Hepatocyte (in vitro differentiated cells): ENCODE data around the gene ACE. TPM values are rescaled to one million over a fixed set of nuclear protein-coding genes. Genes with fewer than 3 reads are reported as not detected.

ENCODE experiments used
- DNase-seq: peaks from one replicate; pipeline ENCODE4 v3.0.0-alpha.2; 2016; ENCODE audit warnings: low spot score
- H2AFZ ChIP-seq: fragments of 200-600 bp; sonication (generic); 2 replicates; pipeline ENCODE4 v1.6.0; 2016; ENCODE audit warnings: antibody characterized with exemption, mild to moderate bottlenecking
- H3K27ac ChIP-seq: fragments of 200-600 bp; sonication (generic); 2 replicates; pipeline ENCODE4 v1.5.1; 2016; ENCODE audit warnings: mild to moderate bottlenecking
- H3K27me3 ChIP-seq: fragments of 200-600 bp; sonication (generic); 2 replicates; pipeline ENCODE4 v1.6.1; 2016
- H3K36me3 ChIP-seq: fragments of 200-600 bp; sonication (generic); replicated peaks from 2 replicates; pipeline ENCODE4 v1.5.1; 2016; ENCODE audit warnings: low read depth; ENCODE audit not compliant: insufficient read depth
- H3K4me1 ChIP-seq: fragments of 200-600 bp; sonication (generic); 2 replicates; pipeline ENCODE4 v1.5.1; 2016; ENCODE audit warnings: mild to moderate bottlenecking, moderate library complexity; ENCODE audit not compliant: insufficient read depth
- H3K4me2 ChIP-seq: fragments of 200-600 bp; sonication (generic); 2 replicates; pipeline ENCODE4 v1.6.0; 2016
- H3K4me3 ChIP-seq: fragments of 200-600 bp; sonication (generic); 2 replicates; pipeline ENCODE4 v1.5.1; 2016; ENCODE audit warnings: mild to moderate bottlenecking
- H3K79me2 ChIP-seq: fragments of 200-600 bp; sonication (generic); 2 replicates; pipeline ENCODE4 v1.6.0; 2017; ENCODE audit warnings: mild to moderate bottlenecking
- H3K9me2 ChIP-seq: fragments of 200-600 bp; sonication (generic); replicated peaks from 2 replicates; pipeline ENCODE4 v1.6.0; 2017; ENCODE audit warnings: mild to moderate bottlenecking; ENCODE audit not compliant: insufficient read depth
- H3K9me3 ChIP-seq: fragments of 200-600 bp; sonication (generic); 2 replicates; pipeline ENCODE4 v1.5.1; 2016; ENCODE audit warnings: low read depth, mild to moderate bottlenecking
- H4K20me1 ChIP-seq: fragments of 200-600 bp; sonication (generic); 2 replicates; pipeline ENCODE4 v1.6.0; 2016; ENCODE audit warnings: mild to moderate bottlenecking; ENCODE audit not compliant: insufficient read depth, poor library complexity, severe bottlenecking
- EZH2 ChIP-seq: fragments of 200-600 bp; sonication (generic); IDR thresholded peaks from 2 replicates; pipeline ENCODE4 v1.6.1; 2016; ENCODE audit warnings: antibody characterized with exemption, mild to moderate bottlenecking, borderline replicate concordance
- EZH2phosphoT487 ChIP-seq: fragments of 200-600 bp; sonication (generic); IDR thresholded peaks from one replicate; pipeline ENCODE4 v1.6.1; 2018; ENCODE audit warnings: antibody characterized with exemption, mild to moderate bottlenecking, low read depth, moderate library complexity; ENCODE audit not compliant: unreplicated experiment, severe bottlenecking
- WGBS: methylation state at CpG from one replicate; pipeline ENCODE4 v1.1.6; 2016; ENCODE audit warnings: low lambda C conversion rate; ENCODE audit errors: missing lambda C conversion rate; 5-methylcytosine and 5-hydroxymethylcytosine counted together
- polyA plus RNA-seq: library from polyadenylated mRNA; unstranded; fragments of >200 nt; fragmentation: Nextera tagmentation; extraction: Ambion mirVana; gene quantifications from 2 replicates; pipeline ENCODE4 v1.2.1, GENCODE V29; 2016
- total RNA-seq: library from RNA; depleted of rRNA; stranded (reverse); fragments of >200 nt; gene quantifications from 2 replicates; pipeline ENCODE4 v1.2.3, GENCODE V29; 2014
- TF ChIP-seq, protein P1 (sequence below): fragments of 200-600 bp; sonication (generic); IDR thresholded peaks from 2 replicates; pipeline ENCODE4 v1.5.1; 2016; ENCODE audit warnings: antibody characterized with exemption, mild to moderate bottlenecking; ENCODE audit not compliant: poor library complexity

ACE gene
- total and polyA plus RNA-seq, 2 experiments from 2014 or later: 7.2 to 8.0 TPM

DNA sequence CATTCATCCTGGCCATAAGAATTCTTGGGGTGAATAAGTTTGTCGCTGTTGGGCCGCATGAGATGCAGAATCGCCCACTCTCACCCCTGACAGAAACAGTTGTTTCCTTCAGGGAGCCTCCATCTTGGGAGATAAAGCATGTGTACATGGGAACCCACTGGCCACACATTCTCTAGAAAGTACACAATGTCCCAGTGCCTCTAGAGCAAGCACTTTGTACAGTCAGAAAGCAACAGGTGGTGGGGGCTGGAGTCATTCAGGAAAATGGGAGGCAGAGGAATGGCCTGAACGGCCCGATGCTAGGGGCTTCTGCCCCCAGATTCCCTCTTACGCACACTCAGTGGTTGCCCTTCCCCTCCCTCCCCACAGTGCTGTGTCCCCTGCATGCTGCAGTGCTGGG is 16.1 kb downstream of the ACE start:
- no peak for DNase-seq
- TF ChIP-seq, protein P1, sequence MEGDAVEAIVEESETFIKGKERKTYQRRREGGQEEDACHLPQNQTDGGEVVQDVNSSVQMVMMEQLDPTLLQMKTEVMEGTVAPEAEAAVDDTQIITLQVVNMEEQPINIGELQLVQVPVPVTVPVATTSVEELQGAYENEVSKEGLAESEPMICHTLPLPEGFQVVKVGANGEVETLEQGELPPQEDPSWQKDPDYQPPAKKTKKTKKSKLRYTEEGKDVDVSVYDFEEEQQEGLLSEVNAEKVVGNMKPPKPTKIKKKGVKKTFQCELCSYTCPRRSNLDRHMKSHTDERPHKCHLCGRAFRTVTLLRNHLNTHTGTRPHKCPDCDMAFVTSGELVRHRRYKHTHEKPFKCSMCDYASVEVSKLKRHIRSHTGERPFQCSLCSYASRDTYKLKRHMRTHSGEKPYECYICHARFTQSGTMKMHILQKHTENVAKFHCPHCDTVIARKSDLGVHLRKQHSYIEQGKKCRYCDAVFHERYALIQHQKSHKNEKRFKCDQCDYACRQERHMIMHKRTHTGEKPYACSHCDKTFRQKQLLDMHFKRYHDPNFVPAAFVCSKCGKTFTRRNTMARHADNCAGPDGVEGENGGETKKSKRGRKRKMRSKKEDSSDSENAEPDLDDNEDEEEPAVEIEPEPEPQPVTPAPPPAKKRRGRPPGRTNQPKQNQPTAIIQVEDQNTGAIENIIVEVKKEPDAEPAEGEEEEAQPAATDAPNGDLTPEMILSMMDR: no peak
- TF ChIP-seq EZH2phosphoT487 (no peak), EZH2 (no peak)
- Histone ChIP-seq H3K9me2 (no peaks in the 10 kb centered on the region), H4K20me1 (no peaks in the 10 kb centered on the region), H3K4me3 (no peak overlapping the region), H3K4me2 (no peak overlapping the region), H3K27ac (no peak overlapping the region), H3K9me3 (no peaks in the 10 kb centered on the region), H3K36me3 (no peaks in the 10 kb centered on the region), H3K4me1 (no peaks in the 10 kb centered on the region), H3K79me2 (no peaks in the 10 kb centered on the region), H3K27me3 (no peaks in the 10 kb centered on the region), H2AFZ (no peak overlapping the region)
- 93% methylated on average over 6 of the region's 6 CpGs for WGBS

DNA sequence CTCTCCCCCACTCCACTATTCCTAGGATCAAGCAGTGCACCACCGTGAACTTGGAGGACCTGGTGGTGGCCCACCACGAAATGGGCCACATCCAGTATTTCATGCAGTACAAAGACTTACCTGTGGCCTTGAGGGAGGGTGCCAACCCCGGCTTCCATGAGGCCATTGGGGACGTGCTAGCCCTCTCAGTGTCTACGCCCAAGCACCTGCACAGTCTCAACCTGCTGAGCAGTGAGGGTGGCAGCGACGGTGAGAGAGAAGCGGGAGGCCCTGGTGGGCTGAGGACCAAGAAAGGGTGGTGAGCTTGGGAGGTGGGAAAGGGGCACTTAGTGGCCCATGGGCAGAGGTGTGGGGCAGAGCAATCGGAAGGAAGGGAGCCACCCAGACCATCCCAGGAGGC is 16.6 kb downstream of the ACE start:
- Histone ChIP-seq H4K20me1 (no peaks in the 10 kb centered on the region), H3K79me2 (no peaks in the 10 kb centered on the region), H3K27ac (no peak overlapping the region), H3K9me2 (no peaks in the 10 kb centered on the region), H2AFZ (no peak overlapping the region), H3K9me3 (no peaks in the 10 kb centered on the region), H3K4me2 (no peak overlapping the region), H3K36me3 (no peaks in the 10 kb centered on the region), H3K4me1 (no peaks in the 10 kb centered on the region), H3K4me3 (no peak overlapping the region), H3K27me3 (no peaks in the 10 kb centered on the region)
- DNase-seq: no peak
- 92% methylated on average over 9 of the region's 9 CpGs for WGBS
- TF ChIP-seq EZH2: no peak
- TF ChIP-seq, protein P1: no peak
- TF ChIP-seq EZH2phosphoT487: no peak

DNA sequence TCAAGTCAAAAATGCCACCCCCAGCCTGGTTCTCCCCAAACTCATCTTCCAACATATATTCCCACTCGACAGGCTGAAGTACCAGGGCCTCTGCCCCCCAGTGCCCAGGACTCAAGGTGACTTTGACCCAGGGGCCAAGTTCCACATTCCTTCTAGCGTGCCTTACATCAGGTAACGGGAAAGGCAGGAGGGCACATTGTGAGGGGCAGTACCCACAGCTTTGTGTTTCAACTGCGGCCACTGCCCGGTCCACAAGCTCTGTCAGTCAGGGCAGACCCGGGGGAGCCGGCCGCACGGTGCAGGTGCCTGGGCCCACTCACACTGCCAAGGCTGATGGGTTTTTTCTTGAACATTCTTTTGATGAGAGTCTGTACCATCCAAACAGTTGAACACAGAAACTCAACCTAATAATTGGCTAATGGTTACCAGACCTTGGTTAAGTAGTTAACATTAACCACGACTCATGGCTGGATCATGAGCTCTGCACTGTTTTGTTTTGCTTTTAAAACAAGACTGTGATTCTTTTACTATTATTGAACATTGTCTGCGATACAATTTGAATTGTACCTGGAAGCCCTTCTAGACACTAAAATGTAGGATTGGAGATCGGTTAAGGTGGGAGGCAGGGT is 17.6 kb downstream of the ACE start:
- Histone ChIP-seq H3K27me3 (no peaks in the 10 kb centered on the region), H3K4me2 (no peak overlapping the region), H3K9me2 (no peaks in the 10 kb centered on the region), H2AFZ (no peak overlapping the region), H3K36me3 (no peaks in the 10 kb centered on the region), H3K9me3 (no peaks in the 10 kb centered on the region), H4K20me1 (no peaks in the 10 kb centered on the region), H3K4me3 (no peak overlapping the region), H3K27ac (no peak overlapping the region), H3K79me2 (no peaks in the 10 kb centered on the region), H3K4me1 (no peaks in the 10 kb centered on the region)
- WGBS: 86% methylated on average over 12 of the region's 12 CpGs
- DNase-seq: no peak
- TF ChIP-seq EZH2 (no peak), EZH2phosphoT487 (no peak)
- TF ChIP-seq, protein P1: no peak

DNA sequence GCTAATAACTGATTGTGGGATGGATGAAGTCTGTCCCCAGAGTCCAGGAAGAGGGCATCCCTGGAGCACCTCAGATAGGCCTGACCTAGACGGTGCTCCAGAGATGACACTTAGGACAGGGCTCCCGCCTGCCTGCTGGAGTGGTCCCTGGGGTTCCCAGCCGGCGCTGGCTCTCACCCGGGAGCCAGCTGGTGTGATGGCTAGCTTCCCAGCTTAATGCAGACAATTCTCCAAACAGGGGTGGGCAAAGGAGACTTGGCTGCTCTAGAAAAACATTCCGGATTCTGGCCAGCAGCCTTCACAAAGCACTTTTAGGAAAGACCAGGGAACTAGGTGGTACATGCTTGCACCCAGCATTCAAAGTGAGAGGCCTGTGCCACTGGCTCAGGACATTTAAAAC is 18.6 kb downstream of the ACE start:
- WGBS: 91% methylated on average over 6 of the region's 6 CpGs
- H3K4me1 ChIP-seq: no peaks in the 10 kb centered on the region
- H2AFZ ChIP-seq: no peak overlapping the region
- H3K4me2 ChIP-seq: no peak overlapping the region
- no peaks in the 10 kb centered on the region for H3K79me2 ChIP-seq
- no peaks in the 10 kb centered on the region for H3K9me2 ChIP-seq
- H3K9me3 ChIP-seq: no peaks in the 10 kb centered on the region
- DNase-seq: no peak
- no peak overlapping the region for H3K27ac ChIP-seq
- H3K36me3 ChIP-seq: no peaks in the 10 kb centered on the region
- TF ChIP-seq EZH2phosphoT487: no peak
- no peak for TF ChIP-seq EZH2
- TF ChIP-seq, protein P1: no peak
- no peaks in the 10 kb centered on the region for H4K20me1 ChIP-seq
- H3K4me3 ChIP-seq: no peak overlapping the region
- H3K27me3 ChIP-seq: no peaks in the 10 kb centered on the region
